ENCODE results near the gene ELK3.

The ELK3 gene

DNA sequence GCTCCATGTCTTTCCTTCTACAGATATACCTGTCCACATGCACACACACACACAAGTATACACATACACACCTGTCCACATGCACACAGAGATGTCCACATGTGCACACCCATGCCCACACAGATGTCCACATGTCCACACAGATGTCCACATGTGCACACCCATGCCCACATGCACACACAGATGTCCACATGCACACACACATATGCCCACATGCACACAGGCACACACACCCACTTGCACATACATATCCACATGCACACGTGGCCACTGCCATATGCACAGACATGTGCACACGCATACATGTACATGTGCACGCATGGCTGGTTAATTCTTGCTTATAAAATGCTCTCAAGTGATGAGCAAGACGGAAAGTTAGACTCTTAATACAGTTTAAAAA, 32.2 kb downstream of the ELK3 start:
- DNase-seq (ENCODE audit: low read depth in 1 of 2, low spot score in 1 of 2): no peak
- TF ChIP-seq REST (IDR thresholded peaks at IDR 0.05; ENCODE audit: insufficient replicate concordance, low read depth) (no peak), CTCF (IDR thresholded peaks at IDR 0.05; ENCODE audit: insufficient read depth, low read length) (no peak), GABPA (IDR thresholded peaks at IDR 0.05; ENCODE audit: low read depth) (no peak), POLR2AphosphoS5 (IDR thresholded peaks at IDR 0.05; ENCODE audit: low read depth) (no peak), SPI1 (IDR thresholded peaks at IDR 0.05; ENCODE audit: borderline replicate concordance, low read depth) (no peak)
- H3K4me3 ChIP-seq (replicated peaks; ENCODE audit: insufficient read depth, low read length): no peak overlapping the region
- H3K27me3 ChIP-seq (ENCODE audit: insufficient read depth, poor library complexity, severe bottlenecking): no peaks in the 10 kb centered on the region
- no peak overlapping the region for H3K27ac ChIP-seq (replicated peaks)

- H3K27me3 ChIP-seq (ENCODE audit: insufficient read depth, poor library complexity, severe bottlenecking): no peaks in the 10 kb centered on the region
These were observed 32.7 kb downstream of the ELK3 start for GRCh38 chr12:96226801-96227348.

More at GRCh38 chr12:96226801-96227348, 32.7 kb downstream of the ELK3 start:
- H3K27ac ChIP-seq (replicated peaks): no peak overlapping the region
- no peak overlapping the region for H3K4me3 ChIP-seq (replicated peaks; ENCODE audit: insufficient read depth, low read length)
- TF ChIP-seq POLR2AphosphoS5 (IDR thresholded peaks at IDR 0.05; ENCODE audit: low read depth): no peak
- no peak for TF ChIP-seq CTCF (IDR thresholded peaks at IDR 0.05; ENCODE audit: insufficient read depth, low read length)
- TF ChIP-seq SPI1 (IDR thresholded peaks at IDR 0.05; ENCODE audit: borderline replicate concordance, low read depth): no peak
- TF ChIP-seq REST (IDR thresholded peaks at IDR 0.05; ENCODE audit: insufficient replicate concordance, low read depth): no peak
- no peak for TF ChIP-seq GABPA (IDR thresholded peaks at IDR 0.05; ENCODE audit: low read depth)
- DNase-seq (ENCODE audit: low read depth in 1 of 2, low spot score in 1 of 2): no peak
